Measurements from ENCODE around the gene INPP5F.
A peak's percentile ranks its signal among the peaks of the same experiment; 100 is the strongest.

DNA sequence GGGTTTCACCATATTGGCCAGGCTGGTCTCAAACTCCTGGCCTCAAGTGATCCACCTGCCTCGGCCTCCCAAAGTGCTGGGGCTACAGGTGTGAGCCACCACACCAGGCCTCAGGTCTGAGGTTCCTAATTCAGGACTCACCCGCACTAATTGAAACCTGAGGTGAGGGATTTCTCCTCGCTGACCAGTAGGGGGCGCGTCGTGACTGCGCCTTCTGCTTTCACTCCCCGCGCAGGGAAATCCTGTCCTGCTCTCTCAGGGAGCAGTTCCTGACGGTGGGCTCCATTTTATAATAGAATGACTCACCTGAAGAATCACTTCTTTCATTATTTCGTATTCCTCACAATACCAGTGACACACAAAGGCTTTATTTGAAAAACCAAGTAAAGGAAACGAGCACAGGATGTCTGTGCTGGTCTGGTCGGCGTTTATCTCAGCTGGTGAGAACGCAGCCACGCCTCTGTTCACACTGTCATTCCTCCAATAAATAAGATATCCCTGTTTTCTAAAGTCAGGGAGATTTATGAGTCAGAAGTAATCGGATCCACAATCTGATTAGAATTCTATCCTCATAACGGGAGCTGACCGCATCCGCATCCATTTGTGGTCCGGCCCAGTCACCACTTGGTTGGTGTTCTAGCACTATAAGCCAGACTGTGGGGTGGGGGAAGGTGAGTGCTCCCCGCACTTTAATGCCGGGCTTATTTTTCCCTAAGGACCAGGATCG is 39.2 kb upstream of the INPP5F start:
- TF ChIP-seq, protein P1, sequence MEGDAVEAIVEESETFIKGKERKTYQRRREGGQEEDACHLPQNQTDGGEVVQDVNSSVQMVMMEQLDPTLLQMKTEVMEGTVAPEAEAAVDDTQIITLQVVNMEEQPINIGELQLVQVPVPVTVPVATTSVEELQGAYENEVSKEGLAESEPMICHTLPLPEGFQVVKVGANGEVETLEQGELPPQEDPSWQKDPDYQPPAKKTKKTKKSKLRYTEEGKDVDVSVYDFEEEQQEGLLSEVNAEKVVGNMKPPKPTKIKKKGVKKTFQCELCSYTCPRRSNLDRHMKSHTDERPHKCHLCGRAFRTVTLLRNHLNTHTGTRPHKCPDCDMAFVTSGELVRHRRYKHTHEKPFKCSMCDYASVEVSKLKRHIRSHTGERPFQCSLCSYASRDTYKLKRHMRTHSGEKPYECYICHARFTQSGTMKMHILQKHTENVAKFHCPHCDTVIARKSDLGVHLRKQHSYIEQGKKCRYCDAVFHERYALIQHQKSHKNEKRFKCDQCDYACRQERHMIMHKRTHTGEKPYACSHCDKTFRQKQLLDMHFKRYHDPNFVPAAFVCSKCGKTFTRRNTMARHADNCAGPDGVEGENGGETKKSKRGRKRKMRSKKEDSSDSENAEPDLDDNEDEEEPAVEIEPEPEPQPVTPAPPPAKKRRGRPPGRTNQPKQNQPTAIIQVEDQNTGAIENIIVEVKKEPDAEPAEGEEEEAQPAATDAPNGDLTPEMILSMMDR (IDR thresholded peaks at IDR 0.05; ENCODE audit: low read length), result peak; percentile 91
- TF ChIP-seq EZH2 (IDR thresholded peaks at IDR 0.05; ENCODE audit: borderline replicate concordance, low read length), result no peak
